Duodenal mucosa (tissue), 2 donors: ENCODE measurements around the gene OCLN.

ENCODE experiments used
- H3K27ac ChIP-seq: one replicate; pipeline ENCODE4 v1.7.0; 2013; ENCODE audit warnings: low read depth, low read length
- H3K27me3 ChIP-seq, 2 donors: one replicate each; pipeline ENCODE4 v1.7.0; 2013; ENCODE audit warnings: low read length in 2 of 2, control low read depth in 1 of 2; ENCODE audit not compliant: insufficient read depth in 2 of 2, control insufficient read depth in 1 of 2
- H3K36me3 ChIP-seq, 2 donors: one replicate each; pipeline ENCODE4 v1.7.0; 2013; ENCODE audit warnings: low read length in 2 of 2, control low read depth in 1 of 2; ENCODE audit not compliant: insufficient read depth in 2 of 2, control insufficient read depth in 1 of 2
- H3K4me1 ChIP-seq, 2 donors: one replicate each; pipeline ENCODE4 v1.7.0; 2013; ENCODE audit warnings: low read length in 2 of 2, control low read depth in 1 of 2; ENCODE audit not compliant: insufficient read depth in 2 of 2, control insufficient read depth in 1 of 2
- H3K4me3 ChIP-seq, 2 donors: one replicate each; pipeline ENCODE4 v1.7.0; 2013; ENCODE audit warnings: low read length in 2 of 2, low read depth in 1 of 2
- H3K9ac ChIP-seq, 2 donors: one replicate each; pipeline ENCODE4 v1.7.0; 2013; ENCODE audit warnings: low read length in 2 of 2, low read depth in 1 of 2
- H3K9me3 ChIP-seq, 2 donors: one replicate each; pipeline ENCODE4 v1.7.0; 2013; ENCODE audit warnings: low read length in 2 of 2, control low read depth in 1 of 2; ENCODE audit not compliant: control insufficient read depth in 1 of 2

The OCLN gene

GRCh38 chr5:69489246-69489645, 3.3 kb upstream of the OCLN start:
- Histone ChIP-seq H3K4me3 (no peak overlapping the region), H3K27me3 (no peaks in the 10 kb centered on the region), H3K27ac (no peak overlapping the region), H3K9ac (no peak overlapping the region), H3K9me3 (no peaks in the 10 kb centered on the region), H3K4me1 (peaks cover 5 to 11% of the 10 kb centered on the region in 2 donors), H3K36me3 (no peaks in the 10 kb centered on the region)

DNA sequence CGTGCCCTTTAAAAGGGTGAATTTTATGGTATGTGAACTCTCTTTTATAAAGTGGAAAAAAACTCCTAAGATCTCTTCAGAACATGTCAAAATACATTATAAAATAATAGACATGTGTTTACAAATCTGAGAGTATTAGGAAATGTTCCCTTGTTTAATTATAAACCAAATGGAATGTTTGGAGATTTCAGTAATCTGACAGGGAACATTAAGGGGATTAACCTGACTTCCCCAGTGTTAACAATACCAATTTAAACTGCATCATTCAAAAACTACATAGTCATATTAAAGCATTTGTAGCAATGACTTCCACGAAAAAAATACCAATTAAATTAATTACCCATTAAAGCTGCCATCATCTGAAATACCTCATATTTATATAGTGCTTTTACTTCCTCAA, 1.6 kb upstream of the OCLN start:
- H3K9me3 ChIP-seq: no peaks in the 10 kb centered on the region
- H3K36me3 ChIP-seq: no peaks in the 10 kb centered on the region
- no peak overlapping the region for H3K27ac ChIP-seq
- no peak overlapping the region for H3K4me3 ChIP-seq
- no peaks in the 10 kb centered on the region for H3K27me3 ChIP-seq
- peaks cover 10 to 22% of the 10 kb centered on the region in 2 donors for H3K4me1 ChIP-seq
- no peak overlapping the region for H3K9ac ChIP-seq

GRCh38 chr5:69491838-69492390, 676 bp upstream of the OCLN start:
- Histone ChIP-seq H3K4me1 (peaks cover 13 to 22% of the 10 kb centered on the region in 2 donors), H3K9me3 (no peaks in the 10 kb centered on the region), H3K27me3 (no peaks in the 10 kb centered on the region), H3K27ac (peak overlapping the region; percentile 85), H3K9ac (peak overlapping the region; percentile 88), H3K4me3 (peak overlapping the region; percentile 80 to 87), H3K36me3 (no peaks in the 10 kb centered on the region)

- Histone ChIP-seq H3K36me3 (no peaks in the 10 kb centered on the region), H3K27me3 (no peaks in the 10 kb centered on the region), H3K9ac (peak overlapping the region; percentile 88), H3K4me1 (peaks cover 13 to 22% of the 10 kb centered on the region in 2 donors), H3K9me3 (no peaks in the 10 kb centered on the region), H3K4me3 (peak overlapping the region; percentile 80 to 87), H3K27ac (peak overlapping the region; percentile 85)
Measured at GRCh38 chr5:69492923-69493395, 369 bp downstream of the OCLN start.

DNA sequence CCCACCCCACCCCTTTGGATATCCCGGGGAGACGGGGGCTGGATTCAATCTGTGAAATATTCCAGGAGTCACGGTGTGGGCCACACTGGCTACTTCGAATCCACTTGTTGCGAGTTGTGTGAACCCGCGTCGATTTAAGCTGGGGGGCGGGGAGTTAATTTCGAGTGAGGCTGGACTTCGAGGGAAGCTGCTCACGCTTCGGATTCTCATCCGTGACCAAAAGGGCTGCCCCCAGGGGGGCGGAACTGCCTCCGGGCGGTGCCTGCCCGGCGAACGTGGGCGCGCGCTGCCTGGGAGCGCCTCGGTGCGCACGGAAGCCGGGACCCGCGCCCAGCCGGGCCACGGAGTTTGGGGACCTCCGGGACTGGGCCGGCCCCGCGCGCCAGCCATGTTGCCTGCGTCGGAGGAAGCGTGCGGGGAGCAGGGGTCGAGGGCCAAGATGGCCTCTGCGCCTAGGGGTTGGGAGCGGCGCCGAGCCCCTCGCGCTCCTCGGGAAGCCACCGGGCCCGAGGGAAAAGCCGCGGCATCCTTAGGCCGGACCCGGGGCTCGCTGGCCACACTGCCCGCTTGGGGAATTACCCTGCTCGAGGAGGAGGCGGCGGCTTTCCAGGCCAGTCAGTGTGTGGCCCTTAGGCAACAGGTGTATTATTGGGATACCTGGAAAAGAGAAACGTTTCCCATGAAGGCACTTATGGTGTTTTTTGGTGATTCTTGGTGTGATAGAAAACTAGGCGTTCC, 975 bp downstream of the OCLN start:
- Histone ChIP-seq H3K4me3 (peak overlapping the region; percentile 80 to 87), H3K4me1 (peaks cover 13 to 22% of the 10 kb centered on the region in 2 donors), H3K27me3 (no peaks in the 10 kb centered on the region), H3K36me3 (no peaks in the 10 kb centered on the region), H3K27ac (peak overlapping the region; percentile 85), H3K9me3 (no peaks in the 10 kb centered on the region), H3K9ac (peak overlapping the region; percentile 88)

DNA sequence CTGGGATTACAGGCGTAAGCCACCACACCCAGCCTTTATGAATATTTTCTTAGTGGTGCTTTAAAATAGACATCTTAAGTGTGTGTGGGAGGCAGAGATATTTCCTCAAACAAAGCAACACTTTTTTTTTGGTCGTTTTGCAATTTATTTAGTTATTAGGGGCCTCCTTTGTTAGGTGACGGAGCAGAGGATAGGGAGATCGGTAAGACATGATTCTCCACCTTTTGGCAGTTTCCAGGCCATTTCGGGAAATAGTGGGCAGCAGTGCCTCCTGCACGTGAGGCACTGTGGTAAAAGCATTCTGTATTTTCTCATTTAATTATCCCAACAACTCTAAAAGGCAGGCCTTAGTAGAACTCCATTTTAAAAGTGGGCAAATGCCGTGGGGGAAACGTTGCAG, 1.9 kb downstream of the OCLN start:
- peaks cover 13 to 20% of the 10 kb centered on the region in 2 donors for H3K4me1 ChIP-seq
- no peak overlapping the region for H3K27ac ChIP-seq
- no peaks in the 10 kb centered on the region for H3K36me3 ChIP-seq
- H3K4me3 ChIP-seq: peak overlapping the region; percentile 80 to 87
- peak overlapping the region; percentile 20 to 88 for H3K9ac ChIP-seq
- H3K9me3 ChIP-seq: no peaks in the 10 kb centered on the region
- H3K27me3 ChIP-seq: no peaks in the 10 kb centered on the region

GRCh38 chr5:69497006-69497520, 4.5 kb downstream of the OCLN start:
- no peak overlapping the region for H3K27ac ChIP-seq
- H3K27me3 ChIP-seq: no peaks in the 10 kb centered on the region
- no peaks in the 10 kb centered on the region for H3K36me3 ChIP-seq
- no peaks in the 10 kb centered on the region for H3K9me3 ChIP-seq
- peaks cover 20 to 26% of the 10 kb centered on the region in 2 donors for H3K4me1 ChIP-seq
- no peak overlapping the region for H3K9ac ChIP-seq
- H3K4me3 ChIP-seq: no peak overlapping the region

DNA sequence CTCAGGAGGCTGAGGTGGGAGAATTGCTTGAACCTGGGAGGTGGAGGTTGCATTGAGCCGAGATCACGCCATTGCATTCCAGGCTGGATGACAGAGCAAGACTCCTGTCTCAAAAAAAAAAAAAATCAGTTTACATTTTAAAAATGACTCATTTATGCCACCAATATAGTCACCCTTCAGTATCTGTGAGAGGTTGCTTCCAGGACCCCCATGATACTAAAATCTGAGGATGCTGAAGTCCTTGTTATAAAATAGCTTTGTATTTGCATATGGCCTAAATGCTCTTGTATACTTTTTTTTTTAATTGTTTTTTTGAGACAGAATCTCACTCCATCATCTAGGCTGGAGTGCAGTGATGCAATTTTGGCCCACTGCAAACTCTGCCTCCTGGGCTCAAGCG, 5.8 kb downstream of the OCLN start:
- no peak overlapping the region for H3K27ac ChIP-seq
- no peaks in the 10 kb centered on the region for H3K36me3 ChIP-seq
- H3K4me1 ChIP-seq: peaks cover 29 to 30% of the 10 kb centered on the region in 2 donors
- no peaks in the 10 kb centered on the region for H3K27me3 ChIP-seq
- H3K9ac ChIP-seq: no peak overlapping the region
- no peaks in the 10 kb centered on the region for H3K9me3 ChIP-seq
- H3K4me3 ChIP-seq: no peak overlapping the region

- Histone ChIP-seq H3K9ac (no peak overlapping the region), H3K4me1 (peaks cover 18 to 22% of the 10 kb centered on the region in 2 donors), H3K27me3 (no peaks in the 10 kb centered on the region), H3K27ac (no peak overlapping the region), H3K9me3 (no peaks in the 10 kb centered on the region), H3K4me3 (no peak overlapping the region), H3K36me3 (peaks cover 0 to 13% of the 10 kb centered on the region in 2 donors)
Measured at GRCh38 chr5:69502367-69502766, 9.8 kb downstream of the OCLN start.

DNA sequence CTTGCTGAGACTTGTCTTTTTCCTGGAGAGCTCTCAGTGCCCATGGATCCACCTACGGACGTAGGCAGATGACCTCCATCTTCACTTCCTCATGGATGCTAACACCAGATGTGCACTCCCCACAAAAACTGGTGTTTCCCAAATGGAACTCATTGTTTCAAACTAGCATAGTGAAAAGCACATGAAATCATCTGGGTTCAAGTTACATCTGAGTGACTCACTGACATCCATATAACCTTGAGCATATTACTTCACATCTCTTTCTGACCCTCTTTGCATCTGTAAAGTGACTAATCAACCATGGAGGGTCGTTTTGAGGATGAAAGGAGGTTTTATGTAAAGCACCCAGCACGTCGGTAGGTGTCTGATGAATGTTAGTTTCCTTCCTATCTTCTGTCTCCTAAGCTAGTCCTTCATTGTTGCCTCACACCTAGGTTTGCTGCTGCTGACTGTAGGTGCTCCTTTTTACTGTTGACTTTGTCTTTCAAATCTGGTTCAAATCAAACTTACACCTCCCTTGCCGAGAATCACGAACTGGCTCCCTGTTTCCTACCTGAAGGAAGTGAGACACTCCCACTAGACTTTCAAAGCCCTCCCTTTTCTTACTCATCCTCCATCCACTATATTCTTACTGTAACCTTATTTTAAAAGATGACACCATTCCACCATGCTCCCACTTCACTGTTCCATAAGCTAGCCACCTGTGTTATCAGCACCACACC, 10.3 kb downstream of the OCLN start:
- H3K4me3 ChIP-seq: no peak overlapping the region
- H3K9ac ChIP-seq: no peak overlapping the region
- peaks cover 0 to 13% of the 10 kb centered on the region in 2 donors for H3K36me3 ChIP-seq
- H3K27me3 ChIP-seq: no peaks in the 10 kb centered on the region
- H3K27ac ChIP-seq: no peak overlapping the region
- H3K9me3 ChIP-seq: no peaks in the 10 kb centered on the region
- peaks cover 18 to 22% of the 10 kb centered on the region in 2 donors for H3K4me1 ChIP-seq
